Measurements from ENCODE around the gene PLCD3. TPM values are rescaled to one million over a fixed set of nuclear protein-coding genes. Genes with fewer than 3 reads are reported as not detected.

The PLCD3 gene
- total and polyA plus RNA-seq, 2 of the 13 experiments (the other 11 are each of a cell fraction or from before 2014, with no cell fraction given), result 11.3 to 39.1 TPM

DNA sequence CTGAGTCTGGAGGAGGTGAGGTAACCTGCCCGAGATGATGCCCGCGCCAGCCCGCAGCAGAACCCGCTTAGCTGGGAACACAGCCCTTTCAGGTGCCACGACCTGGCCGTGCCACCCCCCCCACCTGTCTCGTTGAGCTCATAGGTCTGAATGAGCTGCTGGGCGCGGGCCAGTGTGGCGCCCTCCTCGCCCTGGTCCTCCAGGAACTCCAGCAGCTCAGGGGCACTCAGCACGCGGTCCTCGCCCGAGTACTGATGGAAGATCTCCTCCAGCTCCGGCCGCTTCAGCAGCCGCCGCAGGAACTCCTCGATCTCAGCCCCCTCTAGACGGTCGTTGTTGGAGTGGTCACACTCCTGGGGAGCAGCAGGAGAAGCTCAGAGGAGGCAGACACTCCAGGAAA lies 13.6 kb downstream of the PLCD3 start:
- Histone ChIP-seq H3K27me3 (ENCODE audit: control insufficient read depth in 1 of 2, insufficient read depth in 2 of 2, low read length in 2 of 2) (no peaks in the 10 kb centered on the region), H3K9ac (ENCODE audit: insufficient read depth, low read depth, low read length) (no peak overlapping the region), H3K27ac (ENCODE audit: extremely low read length, insufficient read depth, low read length) (no peak overlapping the region), H3K9me3 (ENCODE audit: low read length) (no peaks in the 10 kb centered on the region), H3K4me2 (ENCODE audit: low read depth, low read length) (no peak overlapping the region), H3K79me2 (ENCODE audit: insufficient read depth, low read length) (no peaks in the 10 kb centered on the region), H3K4me3 (replicated peaks in 1 of 3; ENCODE audit: insufficient read depth in 1 of 3, low read depth in 2 of 3, low read length in 3 of 3) (no peak overlapping the region), H2AFZ (ENCODE audit: low read length) (no peak overlapping the region), H3K36me3 (replicated peaks in 1 of 2; ENCODE audit: control insufficient read depth in 1 of 2, insufficient read depth in 2 of 2, low read length in 2 of 2) (peaks cover 0 to 4% of the 10 kb centered on the region in 2 experiments; a peak in 1 of 5 replicates), H3K4me1 (ENCODE audit: insufficient read depth, low read length) (peaks cover 34% of the 10 kb centered on the region), H4K20me1 (ENCODE audit: insufficient read depth, low read length) (no peaks in the 10 kb centered on the region)
- in situ Hi-C loops (cut with HindIII; ENCODE audit: extremely low pct_ligation_motif_present, low pct_unique_long_range_greater_than_20kb), result no loop called here
- FAIRE-seq, result no peak
- BruUV-seq (replicated peaks), result no TSS peak
- WGBS (ENCODE audit: low lambda C conversion rate), result 95% methylated on average over 13 of the region's 23 CpGs
- ATAC-seq, result no peak
- TF ChIP-seq, protein P1, sequence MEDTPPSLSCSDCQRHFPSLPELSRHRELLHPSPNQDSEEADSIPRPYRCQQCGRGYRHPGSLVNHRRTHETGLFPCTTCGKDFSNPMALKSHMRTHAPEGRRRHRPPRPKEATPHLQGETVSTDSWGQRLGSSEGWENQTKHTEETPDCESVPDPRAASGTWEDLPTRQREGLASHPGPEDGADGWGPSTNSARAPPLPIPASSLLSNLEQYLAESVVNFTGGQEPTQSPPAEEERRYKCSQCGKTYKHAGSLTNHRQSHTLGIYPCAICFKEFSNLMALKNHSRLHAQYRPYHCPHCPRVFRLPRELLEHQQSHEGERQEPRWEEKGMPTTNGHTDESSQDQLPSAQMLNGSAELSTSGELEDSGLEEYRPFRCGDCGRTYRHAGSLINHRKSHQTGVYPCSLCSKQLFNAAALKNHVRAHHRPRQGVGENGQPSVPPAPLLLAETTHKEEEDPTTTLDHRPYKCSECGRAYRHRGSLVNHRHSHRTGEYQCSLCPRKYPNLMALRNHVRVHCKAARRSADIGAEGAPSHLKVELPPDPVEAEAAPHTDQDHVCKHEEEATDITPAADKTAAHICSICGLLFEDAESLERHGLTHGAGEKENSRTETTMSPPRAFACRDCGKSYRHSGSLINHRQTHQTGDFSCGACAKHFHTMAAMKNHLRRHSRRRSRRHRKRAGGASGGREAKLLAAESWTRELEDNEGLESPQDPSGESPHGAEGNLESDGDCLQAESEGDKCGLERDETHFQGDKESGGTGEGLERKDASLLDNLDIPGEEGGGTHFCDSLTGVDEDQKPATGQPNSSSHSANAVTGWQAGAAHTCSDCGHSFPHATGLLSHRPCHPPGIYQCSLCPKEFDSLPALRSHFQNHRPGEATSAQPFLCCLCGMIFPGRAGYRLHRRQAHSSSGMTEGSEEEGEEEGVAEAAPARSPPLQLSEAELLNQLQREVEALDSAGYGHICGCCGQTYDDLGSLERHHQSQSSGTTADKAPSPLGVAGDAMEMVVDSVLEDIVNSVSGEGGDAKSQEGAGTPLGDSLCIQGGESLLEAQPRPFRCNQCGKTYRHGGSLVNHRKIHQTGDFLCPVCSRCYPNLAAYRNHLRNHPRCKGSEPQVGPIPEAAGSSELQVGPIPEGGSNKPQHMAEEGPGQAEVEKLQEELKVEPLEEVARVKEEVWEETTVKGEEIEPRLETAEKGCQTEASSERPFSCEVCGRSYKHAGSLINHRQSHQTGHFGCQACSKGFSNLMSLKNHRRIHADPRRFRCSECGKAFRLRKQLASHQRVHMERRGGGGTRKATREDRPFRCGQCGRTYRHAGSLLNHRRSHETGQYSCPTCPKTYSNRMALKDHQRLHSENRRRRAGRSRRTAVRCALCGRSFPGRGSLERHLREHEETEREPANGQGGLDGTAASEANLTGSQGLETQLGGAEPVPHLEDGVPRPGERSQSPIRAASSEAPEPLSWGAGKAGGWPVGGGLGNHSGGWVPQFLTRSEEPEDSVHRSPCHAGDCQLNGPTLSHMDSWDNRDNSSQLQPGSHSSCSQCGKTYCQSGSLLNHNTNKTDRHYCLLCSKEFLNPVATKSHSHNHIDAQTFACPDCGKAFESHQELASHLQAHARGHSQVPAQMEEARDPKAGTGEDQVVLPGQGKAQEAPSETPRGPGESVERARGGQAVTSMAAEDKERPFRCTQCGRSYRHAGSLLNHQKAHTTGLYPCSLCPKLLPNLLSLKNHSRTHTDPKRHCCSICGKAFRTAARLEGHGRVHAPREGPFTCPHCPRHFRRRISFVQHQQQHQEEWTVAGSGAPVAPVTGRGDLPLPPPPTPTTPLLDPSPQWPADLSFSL (CRISPR knock-in tag; IDR thresholded peaks at IDR 0.05), result no peak
- no peak for TF ChIP-seq IKZF1 (IDR thresholded peaks at IDR 0.05)
- TF ChIP-seq TOE1 (CRISPR knock-in tag; IDR thresholded peaks at IDR 0.05), result no peak
- TF ChIP-seq SOX5 (CRISPR knock-in tag; IDR thresholded peaks at IDR 0.05; ENCODE audit: borderline replicate concordance), result no peak
- no peak for DNase-seq (ENCODE audit: low spot score)
- CTCF ChIA-PET (ENCODE audit: low intra/inter-chr PET ratio, low total read pairs), result no interaction called here
- intact Hi-C loops (cut with micrococcal nuclease; ENCODE audit: unreplicated experiment), result no loop called here
- POLR2A ChIA-PET, result interaction anchor here (0.7 to 1.4 kb wide), 2 partner anchors 9 to 53 kb away, joined by 3 to 4 read pairs; no protein-coding TSS in a partner anchor
